SU-DHL-6 (cell line): Measurements from ENCODE around the gene SETDB2.

Experiments used
- H2AFZ ChIP-seq: fragments of 200-600 bp; sonication (generic); 2 replicates; pipeline ENCODE4 v1.6.1; 2014; ENCODE audit warnings: low read depth, mild to moderate bottlenecking, moderate library complexity, mixed read lengths, antibody characterized with exemption, low read length; ENCODE audit not compliant: severe bottlenecking
- H3F3A ChIP-seq: fragments of 200-600 bp; shearing (Covaris generic); 2 replicates; pipeline ENCODE4 v1.6.0; 2016; ENCODE audit warnings: antibody characterized with exemption, mild to moderate bottlenecking; ENCODE audit not compliant: insufficient read depth
- H3K27ac ChIP-seq: fragments of 200-600 bp; sonication (generic); 2 replicates; pipeline ENCODE4 v1.5.1; 2016; ENCODE audit warnings: low read depth, mild to moderate bottlenecking, low read length, moderate library complexity, mixed read lengths
- H3K27me3 ChIP-seq: fragments of 200-600 bp; sonication (generic), shearing (Covaris generic); 2 replicates; pipeline ENCODE4 v1.6.0; 2014; ENCODE audit warnings: mild to moderate bottlenecking, low read length
- H3K36me3 ChIP-seq: fragments of 200-600 bp; sonication (generic); 2 replicates; pipeline ENCODE4 v1.6.1; 2014; ENCODE audit warnings: mild to moderate bottlenecking, low read length, mixed read lengths
- H3K4me2 ChIP-seq: fragments of 300-600, 200-600 bp; shearing (Covaris generic), sonication (generic); 2 replicates; pipeline ENCODE4 v1.6.0; 2014; ENCODE audit warnings: low read length, low read depth, mild to moderate bottlenecking; ENCODE audit not compliant: poor library complexity, severe bottlenecking
- H3K4me3 ChIP-seq: fragments of 200-600 bp; sonication (generic); 2 replicates; pipeline ENCODE4 v1.5.1; 2014; ENCODE audit warnings: antibody characterized with exemption, low read length, mild to moderate bottlenecking, mixed read lengths; ENCODE audit not compliant: insufficient read depth, poor library complexity, severe bottlenecking
- H3K79me2 ChIP-seq: fragments of 200-600 bp; sonication (generic); 2 replicates; pipeline ENCODE4 v1.6.1; 2014; ENCODE audit warnings: mild to moderate bottlenecking, low read length, moderate library complexity; ENCODE audit not compliant: insufficient read depth
- H3K9ac ChIP-seq: fragments of 200-600 bp; sonication (generic); 2 replicates; pipeline ENCODE4 v1.7.0; 2014; ENCODE audit warnings: mild to moderate bottlenecking, low read length
- H3K9me2 ChIP-seq: fragments of 200-600 bp; sonication (generic); replicated peaks from 2 replicates; pipeline ENCODE4 v1.6.1; 2014; ENCODE audit warnings: low read length; ENCODE audit not compliant: insufficient read depth
- H3K9me3 ChIP-seq: fragments of 200-600 bp; sonication (generic); 2 replicates; pipeline ENCODE4 v1.6.1; 2014; ENCODE audit warnings: low read length, mixed read lengths; ENCODE audit not compliant: insufficient read depth
- H4K20me1 ChIP-seq: fragments of 200-600 bp; sonication (generic); 2 replicates; pipeline ENCODE4 v1.6.1; 2014; ENCODE audit warnings: low read depth, mild to moderate bottlenecking, antibody characterized with exemption, low read length, moderate library complexity, mixed read lengths
- EZH2phosphoT487 ChIP-seq: fragments of 200-600 bp; sonication (generic), shearing (Covaris generic); conservative IDR thresholded peaks from 2 replicates; pipeline ENCODE4 v1.6.1; 2018; ENCODE audit warnings: mild to moderate bottlenecking, antibody characterized with exemption, low read length, moderate library complexity, mixed read lengths
- TF ChIP-seq, protein P1 (sequence below): fragments of 200-600 bp; sonication (generic); IDR thresholded peaks from one replicate; pipeline ENCODE4 v1.5.1; 2017; ENCODE audit warnings: antibody characterized with exemption, mild to moderate bottlenecking, low read length, moderate library complexity; ENCODE audit not compliant: insufficient read depth, poor library complexity, severe bottlenecking

SETDB2 gene

DNA sequence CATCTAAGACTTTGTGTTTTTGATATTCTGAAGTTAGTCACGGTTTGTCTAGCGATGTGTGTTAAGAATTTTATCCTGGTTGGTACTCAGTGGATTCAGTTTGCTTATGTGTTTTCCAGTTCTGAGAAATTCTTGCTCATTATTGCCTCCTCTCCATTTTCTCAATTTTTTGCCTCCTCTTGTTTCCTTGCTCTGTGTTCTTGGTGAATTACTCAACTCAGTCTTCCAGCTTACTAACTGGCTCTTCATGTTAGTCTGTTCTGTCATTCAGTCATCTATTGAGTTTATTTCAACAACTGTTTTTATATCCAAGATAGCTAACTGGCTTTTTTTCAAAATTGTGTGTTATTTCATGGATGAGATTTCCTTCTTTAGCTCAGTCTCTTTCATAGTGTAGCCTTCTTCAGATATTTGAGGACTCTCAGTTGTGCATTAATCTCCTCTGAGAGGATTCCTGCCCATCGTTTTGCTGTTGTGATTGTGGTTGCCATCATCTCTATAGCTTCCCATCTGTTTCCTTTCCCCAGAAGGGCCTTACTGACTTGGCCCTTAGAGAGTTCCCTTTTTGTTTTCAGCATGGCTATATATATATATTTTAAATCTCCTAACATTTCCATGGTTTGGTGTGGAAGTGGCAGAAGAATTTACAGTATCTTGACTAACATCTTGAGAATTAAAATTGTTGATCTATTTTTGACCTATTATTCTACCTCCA, 6.2 kb downstream of the SETDB2 start:
- H3K4me2 ChIP-seq, result no peak overlapping the region
- TF ChIP-seq, protein P1, sequence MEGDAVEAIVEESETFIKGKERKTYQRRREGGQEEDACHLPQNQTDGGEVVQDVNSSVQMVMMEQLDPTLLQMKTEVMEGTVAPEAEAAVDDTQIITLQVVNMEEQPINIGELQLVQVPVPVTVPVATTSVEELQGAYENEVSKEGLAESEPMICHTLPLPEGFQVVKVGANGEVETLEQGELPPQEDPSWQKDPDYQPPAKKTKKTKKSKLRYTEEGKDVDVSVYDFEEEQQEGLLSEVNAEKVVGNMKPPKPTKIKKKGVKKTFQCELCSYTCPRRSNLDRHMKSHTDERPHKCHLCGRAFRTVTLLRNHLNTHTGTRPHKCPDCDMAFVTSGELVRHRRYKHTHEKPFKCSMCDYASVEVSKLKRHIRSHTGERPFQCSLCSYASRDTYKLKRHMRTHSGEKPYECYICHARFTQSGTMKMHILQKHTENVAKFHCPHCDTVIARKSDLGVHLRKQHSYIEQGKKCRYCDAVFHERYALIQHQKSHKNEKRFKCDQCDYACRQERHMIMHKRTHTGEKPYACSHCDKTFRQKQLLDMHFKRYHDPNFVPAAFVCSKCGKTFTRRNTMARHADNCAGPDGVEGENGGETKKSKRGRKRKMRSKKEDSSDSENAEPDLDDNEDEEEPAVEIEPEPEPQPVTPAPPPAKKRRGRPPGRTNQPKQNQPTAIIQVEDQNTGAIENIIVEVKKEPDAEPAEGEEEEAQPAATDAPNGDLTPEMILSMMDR, result no peak
- no peak for TF ChIP-seq EZH2phosphoT487
- peaks cover 81% of the 10 kb centered on the region for H3K79me2 ChIP-seq
- no peak overlapping the region for H3K9ac ChIP-seq
- H3F3A ChIP-seq, result peaks cover 31% of the 10 kb centered on the region
- H3K9me3 ChIP-seq, result no peaks in the 10 kb centered on the region
- H3K4me3 ChIP-seq, result no peak overlapping the region
- H4K20me1 ChIP-seq, result no peaks in the 10 kb centered on the region
- H3K27me3 ChIP-seq, result no peaks in the 10 kb centered on the region
- peak overlapping the region; percentile 1; the same call in 1 of the 2 replicates for H3K27ac ChIP-seq
- H2AFZ ChIP-seq, result no peak overlapping the region
- no peaks in the 10 kb centered on the region for H3K9me2 ChIP-seq
- peaks cover 8% of the 10 kb centered on the region; the same call in 1 of the 2 replicates for H3K36me3 ChIP-seq

DNA sequence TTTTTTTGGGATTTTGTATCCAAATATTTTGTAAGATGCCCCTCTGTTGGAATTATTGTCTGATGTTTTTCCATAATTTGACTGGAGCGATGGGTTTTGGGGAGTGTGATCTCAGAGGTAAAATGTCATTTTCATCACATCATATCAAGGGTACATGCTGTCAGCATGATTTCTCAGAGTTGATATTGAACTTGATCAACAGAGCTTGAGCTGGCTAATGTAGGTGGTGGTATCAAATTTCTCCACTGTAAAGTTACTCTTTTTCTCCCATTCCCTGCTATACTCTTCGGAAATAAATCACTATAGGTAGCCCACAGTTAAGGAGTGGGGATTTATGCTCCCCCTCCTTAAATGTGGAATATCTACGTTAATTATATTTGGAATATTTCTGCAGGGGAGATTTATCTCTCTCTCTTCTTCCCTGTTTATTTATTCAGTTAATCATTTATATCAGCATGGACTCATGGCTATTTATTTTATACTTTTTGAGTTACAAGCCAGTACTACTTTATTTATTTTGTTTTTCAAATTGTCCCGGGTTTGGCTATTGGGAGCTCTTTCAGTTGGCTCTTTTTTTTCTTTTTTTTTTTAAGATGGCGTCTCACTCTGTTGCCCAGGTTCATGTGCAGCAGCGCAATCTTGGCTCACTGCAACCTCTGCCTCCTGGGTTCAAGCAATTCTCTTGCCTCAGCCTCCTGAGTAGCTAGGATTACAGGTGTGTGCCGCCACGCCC, 8.8 kb downstream of the SETDB2 start:
- no peak overlapping the region for H2AFZ ChIP-seq
- no peaks in the 10 kb centered on the region for H3K27me3 ChIP-seq
- peaks cover 54% of the 10 kb centered on the region for H3K79me2 ChIP-seq
- no peaks in the 10 kb centered on the region for H3K9me3 ChIP-seq
- no peak overlapping the region for H3K4me3 ChIP-seq
- H4K20me1 ChIP-seq, result no peaks in the 10 kb centered on the region
- H3K36me3 ChIP-seq, result peaks cover 8% of the 10 kb centered on the region; the same call in 1 of the 2 replicates
- peaks cover 23% of the 10 kb centered on the region; the same call in 1 of the 2 replicates for H3F3A ChIP-seq
- H3K9ac ChIP-seq, result no peak overlapping the region
- H3K9me2 ChIP-seq, result no peaks in the 10 kb centered on the region
- TF ChIP-seq EZH2phosphoT487, result no peak
- TF ChIP-seq, protein P1, result no peak
- no peak overlapping the region for H3K4me2 ChIP-seq
- no peak overlapping the region for H3K27ac ChIP-seq

DNA sequence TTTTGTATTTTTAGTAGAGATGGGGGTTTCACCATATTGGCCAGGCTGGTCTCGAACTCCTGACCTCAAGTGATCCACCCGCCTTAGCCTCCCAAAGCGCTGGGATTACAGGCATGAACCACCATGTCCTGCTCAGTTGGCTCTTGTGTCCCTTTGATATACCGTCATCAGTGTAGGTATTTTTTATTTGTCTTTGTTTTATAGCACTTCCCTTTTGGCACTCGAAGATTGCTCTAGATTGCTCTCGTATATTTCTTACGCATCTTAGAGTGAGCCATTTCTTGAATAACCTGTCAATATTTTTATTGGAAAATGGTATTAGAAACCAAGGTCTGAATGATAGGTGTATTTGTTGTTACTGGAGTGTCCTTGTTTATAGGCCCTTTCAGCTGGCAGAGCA, 9.4 kb downstream of the SETDB2 start:
- TF ChIP-seq EZH2phosphoT487, result no peak
- TF ChIP-seq, protein P1, result no peak
- Histone ChIP-seq H3K9me3 (no peaks in the 10 kb centered on the region), H3F3A (peaks cover 19% of the 10 kb centered on the region; the same call in 1 of the 2 replicates), H2AFZ (no peak overlapping the region), H3K9me2 (no peaks in the 10 kb centered on the region), H3K79me2 (peaks cover 49% of the 10 kb centered on the region), H3K27ac (no peak overlapping the region), H3K4me3 (no peak overlapping the region), H3K36me3 (peaks cover 8% of the 10 kb centered on the region; the same call in 1 of the 2 replicates), H3K27me3 (no peaks in the 10 kb centered on the region), H3K4me2 (no peak overlapping the region), H3K9ac (no peak overlapping the region), H4K20me1 (no peaks in the 10 kb centered on the region)
